HL-60 (cell line): ENCODE data around the gene TIRAP.

Experiments used
- GABPA ChIP-seq: IDR thresholded peaks from 2 replicates; pipeline ENCODE4 v1.6.1; 2012; ENCODE audit warnings: low read depth
- REST ChIP-seq: IDR thresholded peaks from 2 replicates; pipeline ENCODE4 v1.6.1; 2012; ENCODE audit warnings: low read depth; ENCODE audit not compliant: insufficient replicate concordance
- SPI1 ChIP-seq: IDR thresholded peaks from 2 replicates; pipeline ENCODE4 v1.6.1; 2012; ENCODE audit warnings: low read depth, mild to moderate bottlenecking, borderline replicate concordance
- TF ChIP-seq, protein P1 (sequence below): IDR thresholded peaks from one replicate; pipeline ENCODE4 v1.5.1; 2011; ENCODE audit warnings: low read length, control low read depth, inconsistent platforms; ENCODE audit not compliant: insufficient read depth

DNA sequence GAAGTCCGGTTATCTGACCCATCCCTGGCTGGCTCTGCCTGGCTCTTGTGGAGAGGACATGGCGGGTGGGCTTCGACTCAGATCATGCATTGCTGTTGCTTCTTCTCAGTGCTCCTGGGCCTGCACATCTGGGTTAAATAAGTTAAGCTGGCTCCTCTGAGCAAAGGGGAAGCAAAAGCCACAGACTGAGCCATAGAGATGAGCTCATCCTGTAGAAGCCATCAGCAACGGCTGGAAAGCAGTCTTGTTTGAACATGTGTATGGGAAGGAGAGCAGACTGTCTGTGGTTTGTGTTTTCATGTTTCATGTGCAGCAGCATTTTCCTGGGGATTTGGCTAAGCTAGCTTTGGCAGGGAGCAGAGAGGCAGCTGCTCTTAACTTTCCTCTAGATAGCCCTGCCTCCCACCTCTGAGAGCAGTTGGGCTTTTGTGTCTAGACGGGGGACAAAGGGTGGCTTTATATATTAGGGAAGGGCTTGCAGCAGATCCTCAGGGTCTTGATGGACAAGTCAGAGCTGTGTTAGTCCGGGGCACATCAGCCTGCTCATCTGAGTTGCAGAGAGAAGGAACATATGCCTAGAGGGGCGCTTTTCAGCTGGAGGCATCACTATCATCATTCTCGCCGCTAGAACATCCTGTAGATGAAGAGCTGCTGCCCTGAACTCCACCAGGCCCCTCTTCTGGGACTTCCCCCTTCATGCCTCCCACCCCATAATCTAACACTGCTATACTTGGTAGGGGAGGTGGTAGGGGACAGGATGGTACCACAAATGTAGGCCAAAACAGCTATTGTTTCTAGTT is 35.9 kb downstream of the TIRAP start:
- TF ChIP-seq, protein P1, sequence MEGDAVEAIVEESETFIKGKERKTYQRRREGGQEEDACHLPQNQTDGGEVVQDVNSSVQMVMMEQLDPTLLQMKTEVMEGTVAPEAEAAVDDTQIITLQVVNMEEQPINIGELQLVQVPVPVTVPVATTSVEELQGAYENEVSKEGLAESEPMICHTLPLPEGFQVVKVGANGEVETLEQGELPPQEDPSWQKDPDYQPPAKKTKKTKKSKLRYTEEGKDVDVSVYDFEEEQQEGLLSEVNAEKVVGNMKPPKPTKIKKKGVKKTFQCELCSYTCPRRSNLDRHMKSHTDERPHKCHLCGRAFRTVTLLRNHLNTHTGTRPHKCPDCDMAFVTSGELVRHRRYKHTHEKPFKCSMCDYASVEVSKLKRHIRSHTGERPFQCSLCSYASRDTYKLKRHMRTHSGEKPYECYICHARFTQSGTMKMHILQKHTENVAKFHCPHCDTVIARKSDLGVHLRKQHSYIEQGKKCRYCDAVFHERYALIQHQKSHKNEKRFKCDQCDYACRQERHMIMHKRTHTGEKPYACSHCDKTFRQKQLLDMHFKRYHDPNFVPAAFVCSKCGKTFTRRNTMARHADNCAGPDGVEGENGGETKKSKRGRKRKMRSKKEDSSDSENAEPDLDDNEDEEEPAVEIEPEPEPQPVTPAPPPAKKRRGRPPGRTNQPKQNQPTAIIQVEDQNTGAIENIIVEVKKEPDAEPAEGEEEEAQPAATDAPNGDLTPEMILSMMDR, result no peak
- TF ChIP-seq SPI1, result no peak; the same call in 1 of the 2 replicates
- TF ChIP-seq GABPA, result no peak
- TF ChIP-seq REST, result no peak
